HL-60 (cell line): ENCODE measurements around the gene SRMS.

ENCODE experiments used
- DNase-seq, 2 experiments: peaks; one replicate each; pipeline ENCODE4 v3.0.0-alpha.2; 2010 to 2020; ENCODE audit warnings: low read depth in 1 of 2, low spot score in 1 of 2
- H3K27ac ChIP-seq: fragments of 250-450 bp; sonication (Bioruptor Pico); replicated peaks from 2 replicates; pipeline ENCODE4 v1.5.1; 2020; ENCODE audit warnings: mild to moderate bottlenecking, moderate library complexity
- H3K27me3 ChIP-seq: fragments of 250-450 bp; sonication (Bioruptor Pico); 2 replicates; pipeline ENCODE4 v1.5.1; 2021; ENCODE audit warnings: mild to moderate bottlenecking, moderate library complexity; ENCODE audit not compliant: insufficient read depth, poor library complexity, severe bottlenecking
- H3K4me3 ChIP-seq: replicated peaks from 2 replicates; pipeline ENCODE4 v1.5.1; 2011; ENCODE audit warnings: mild to moderate bottlenecking, control low read depth, low read length; ENCODE audit not compliant: insufficient read depth
- CTCF ChIP-seq: IDR thresholded peaks from one replicate; pipeline ENCODE4 v1.5.1; 2011; ENCODE audit warnings: low read length, control low read depth, inconsistent platforms; ENCODE audit not compliant: insufficient read depth
- GABPA ChIP-seq: IDR thresholded peaks from 2 replicates; pipeline ENCODE4 v1.6.1; 2012; ENCODE audit warnings: low read depth
- POLR2AphosphoS5 ChIP-seq: IDR thresholded peaks from 2 replicates; pipeline ENCODE4 v1.6.1; 2012; ENCODE audit warnings: low read depth
- SPI1 ChIP-seq: IDR thresholded peaks from 2 replicates; pipeline ENCODE4 v1.6.1; 2012; ENCODE audit warnings: low read depth, mild to moderate bottlenecking, borderline replicate concordance
- TF ChIP-seq, protein P1 (sequence below): IDR thresholded peaks from 2 replicates; pipeline ENCODE4 v1.6.1; 2012; ENCODE audit warnings: low read depth; ENCODE audit not compliant: insufficient replicate concordance

SRMS gene

GRCh38 chr20:63497946-63498935 lies 49.3 kb downstream of the SRMS start:
- TF ChIP-seq CTCF (no peak), SPI1 (no peak), POLR2AphosphoS5 (no peak), GABPA (no peak)
- TF ChIP-seq, protein P1, sequence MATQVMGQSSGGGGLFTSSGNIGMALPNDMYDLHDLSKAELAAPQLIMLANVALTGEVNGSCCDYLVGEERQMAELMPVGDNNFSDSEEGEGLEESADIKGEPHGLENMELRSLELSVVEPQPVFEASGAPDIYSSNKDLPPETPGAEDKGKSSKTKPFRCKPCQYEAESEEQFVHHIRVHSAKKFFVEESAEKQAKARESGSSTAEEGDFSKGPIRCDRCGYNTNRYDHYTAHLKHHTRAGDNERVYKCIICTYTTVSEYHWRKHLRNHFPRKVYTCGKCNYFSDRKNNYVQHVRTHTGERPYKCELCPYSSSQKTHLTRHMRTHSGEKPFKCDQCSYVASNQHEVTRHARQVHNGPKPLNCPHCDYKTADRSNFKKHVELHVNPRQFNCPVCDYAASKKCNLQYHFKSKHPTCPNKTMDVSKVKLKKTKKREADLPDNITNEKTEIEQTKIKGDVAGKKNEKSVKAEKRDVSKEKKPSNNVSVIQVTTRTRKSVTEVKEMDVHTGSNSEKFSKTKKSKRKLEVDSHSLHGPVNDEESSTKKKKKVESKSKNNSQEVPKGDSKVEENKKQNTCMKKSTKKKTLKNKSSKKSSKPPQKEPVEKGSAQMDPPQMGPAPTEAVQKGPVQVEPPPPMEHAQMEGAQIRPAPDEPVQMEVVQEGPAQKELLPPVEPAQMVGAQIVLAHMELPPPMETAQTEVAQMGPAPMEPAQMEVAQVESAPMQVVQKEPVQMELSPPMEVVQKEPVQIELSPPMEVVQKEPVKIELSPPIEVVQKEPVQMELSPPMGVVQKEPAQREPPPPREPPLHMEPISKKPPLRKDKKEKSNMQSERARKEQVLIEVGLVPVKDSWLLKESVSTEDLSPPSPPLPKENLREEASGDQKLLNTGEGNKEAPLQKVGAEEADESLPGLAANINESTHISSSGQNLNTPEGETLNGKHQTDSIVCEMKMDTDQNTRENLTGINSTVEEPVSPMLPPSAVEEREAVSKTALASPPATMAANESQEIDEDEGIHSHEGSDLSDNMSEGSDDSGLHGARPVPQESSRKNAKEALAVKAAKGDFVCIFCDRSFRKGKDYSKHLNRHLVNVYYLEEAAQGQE: no peak
- Histone ChIP-seq H3K27ac (no peak overlapping the region), H3K27me3 (peaks cover 25% of the 10 kb centered on the region), H3K4me3 (no peak overlapping the region)
- no peak for DNase-seq

DNA sequence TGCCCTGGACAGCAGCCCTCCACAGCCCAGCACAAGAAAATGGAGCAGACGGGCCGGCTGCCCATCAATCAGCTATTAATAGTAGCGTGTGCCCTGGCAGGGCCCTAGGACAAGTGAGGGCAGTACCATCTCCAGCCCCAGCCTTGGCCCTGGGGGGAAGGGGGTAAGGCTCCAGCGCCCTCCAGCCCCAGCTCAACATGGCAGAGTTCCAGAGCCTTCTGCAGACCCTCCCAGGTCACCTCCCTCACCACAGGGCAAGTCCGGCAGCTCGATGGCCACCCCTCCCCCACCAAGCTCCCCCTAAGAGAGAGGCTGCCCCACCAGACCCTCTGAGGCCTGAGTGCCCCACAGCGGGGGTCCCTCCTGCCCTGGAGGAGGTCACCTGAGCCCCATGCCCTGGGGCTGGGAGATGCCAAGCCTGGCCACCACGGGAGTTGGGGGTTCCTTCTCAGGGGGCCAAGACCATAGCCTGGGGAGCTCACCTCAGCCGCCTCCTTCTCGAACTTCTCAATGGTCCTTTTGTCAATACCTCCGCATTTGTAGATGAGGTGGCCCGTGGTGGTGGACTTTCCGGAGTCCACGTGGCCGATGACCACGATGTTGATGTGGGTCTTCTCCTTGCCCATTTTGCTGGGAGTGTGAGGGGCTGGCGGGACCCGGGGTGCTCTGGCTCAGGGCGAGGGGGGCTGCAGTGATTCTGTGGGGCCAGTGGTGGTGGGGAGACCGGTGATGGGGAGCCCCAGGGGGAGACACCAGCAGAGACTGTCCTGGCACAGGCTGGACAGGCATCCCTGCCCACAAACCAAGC lies 50.2 kb downstream of the SRMS start:
- H3K4me3 ChIP-seq: no peak overlapping the region
- TF ChIP-seq GABPA: no peak
- H3K27ac ChIP-seq: no peak overlapping the region
- H3K27me3 ChIP-seq: peaks cover 25% of the 10 kb centered on the region
- no peak for DNase-seq

GRCh38 chr20:63496596-63497120 lies 50.9 kb downstream of the SRMS start:
- Histone ChIP-seq H3K27ac (no peak overlapping the region), H3K4me3 (no peak overlapping the region), H3K27me3 (peaks cover 25% of the 10 kb centered on the region)

More at GRCh38 chr20:63496596-63497120, 50.9 kb downstream of the SRMS start:
- DNase-seq: no peak
- TF ChIP-seq, protein P1: no peak
- no peak for TF ChIP-seq SPI1
- no peak for TF ChIP-seq POLR2AphosphoS5
- no peak for TF ChIP-seq GABPA
- no peak for TF ChIP-seq CTCF
